Right hindlimb (tissue), 1 donor: Measurements from ENCODE around the gene PTPRT.

ENCODE experiments used
- DNase-seq: peaks from one replicate; pipeline ENCODE4 v3.0.0-alpha.2; 2018

PTPRT gene

GRCh38 chr20:42603655-42604054 is 586.1 kb downstream of the PTPRT start:
- no peak for DNase-seq

GRCh38 chr20:42598581-42598980 is 591.1 kb downstream of the PTPRT start:
- no peak for DNase-seq

- DNase-seq, result no peak
These were observed 594.1 kb downstream of the PTPRT start for GRCh38 chr20:42595625-42596024.

GRCh38 chr20:42594659-42595058 is 595.0 kb downstream of the PTPRT start:
- no peak for DNase-seq

GRCh38 chr20:42594011-42594410 is 595.7 kb downstream of the PTPRT start:
- DNase-seq, result no peak

GRCh38 chr20:42589976-42590639 is 599.6 kb downstream of the PTPRT start:
- no peak for DNase-seq

GRCh38 chr20:42588847-42589246 is 600.9 kb downstream of the PTPRT start:
- DNase-seq, result no peak

GRCh38 chr20:42587427-42587826 is 602.3 kb downstream of the PTPRT start:
- DNase-seq, result no peak

GRCh38 chr20:42581311-42581710 is 608.4 kb downstream of the PTPRT start:
- DNase-seq, result no peak

GRCh38 chr20:42576167-42576566 is 613.5 kb downstream of the PTPRT start:
- DNase-seq, result no peak

- no peak for DNase-seq
These were observed 617.2 kb downstream of the PTPRT start for GRCh38 chr20:42572320-42573016.

- DNase-seq, result no peak
These were observed 622.3 kb downstream of the PTPRT start for GRCh38 chr20:42567409-42567808.

- DNase-seq, result no peak
These were observed 624.3 kb downstream of the PTPRT start for GRCh38 chr20:42565235-42565995.

GRCh38 chr20:42559665-42560064 is 630.0 kb downstream of the PTPRT start:
- DNase-seq, result no peak

- no peak for DNase-seq
These were observed 633.1 kb downstream of the PTPRT start for GRCh38 chr20:42556575-42556974.

GRCh38 chr20:42553374-42553773 is 636.3 kb downstream of the PTPRT start:
- DNase-seq, result no peak

- no peak for DNase-seq
These were observed 640.2 kb downstream of the PTPRT start for GRCh38 chr20:42549496-42549895.

- DNase-seq, result no peak
These were observed 644.8 kb downstream of the PTPRT start for GRCh38 chr20:42544926-42545325.

GRCh38 chr20:42532831-42533230 is 656.9 kb downstream of the PTPRT start:
- no peak for DNase-seq

- peak; percentile 30 for DNase-seq
These were observed 658.2 kb downstream of the PTPRT start for GRCh38 chr20:42531508-42531961.

- no peak for DNase-seq
These were observed 658.8 kb downstream of the PTPRT start for GRCh38 chr20:42530855-42531448.

- DNase-seq, result no peak
These were observed 659.5 kb downstream of the PTPRT start for GRCh38 chr20:42530191-42530590.

GRCh38 chr20:42524058-42524457 is 665.6 kb downstream of the PTPRT start:
- no peak for DNase-seq
